Activated naive CD4-positive, alpha-beta T cell treated with anti-CD3 and anti-CD28 coated beads for 36 hours (primary cell): ENCODE data around the gene ACSL4. TPM values are rescaled to one million over a fixed set of nuclear protein-coding genes. Genes with fewer than 3 reads are reported as not detected.
"Not testable (repeated sequence)": the region's sequence is repeated elsewhere in the genome, so short reads cannot be mapped to it uniquely, and the experiment has no call there.

Experiments
- CTCF ChIA-PET: fragments of 350-600 bp; sonication (Branson Sonifier 250); formaldehyde crosslinking; loops from one replicate; lab custom pipeline; 2021; ENCODE audit warnings: antibody characterized with exemption; lab: Charles Lee
- DNase-seq: peaks from one replicate; pipeline ENCODE4 v3.0.0-alpha.2; 2020
- H3K27ac Mint-ChIP-seq: one replicate; pipeline ENCODE4 v1.8.0; 2021; ENCODE audit warnings: mild to moderate bottlenecking, mixed read lengths
- H3K27me3 Mint-ChIP-seq: one replicate; pipeline ENCODE4 v1.8.0; 2021; ENCODE audit warnings: low read depth, mixed read lengths
- H3K36me3 Mint-ChIP-seq: one replicate; pipeline ENCODE4 v1.8.0; 2021; ENCODE audit warnings: low read depth, mixed read lengths
- H3K4me1 Mint-ChIP-seq: one replicate; pipeline ENCODE4 v1.8.0; 2021; ENCODE audit warnings: low read depth, mixed read lengths
- H3K4me3 Mint-ChIP-seq: one replicate; pipeline ENCODE4 v1.8.0; 2021; ENCODE audit warnings: mild to moderate bottlenecking, moderate library complexity, mixed read lengths
- H3K9me3 Mint-ChIP-seq: one replicate; pipeline ENCODE4 v1.8.0; 2021; ENCODE audit warnings: mixed read lengths
- intact Hi-C: fragments of 100-400 bp; cut with micrococcal nuclease; formaldehyde crosslinking; loops from one replicate; pipeline ENCODE4 v1.15.1; 2023
- total RNA-seq, 2 experiments: library from RNA; stranded (reverse); gene quantifications; one replicate each; pipeline ENCODE4 v1.2.3, GENCODE V29; 2021

The ACSL4 gene
- total RNA-seq, 2 experiments from 2014 or later, result 58.5 to 58.8 TPM

DNA sequence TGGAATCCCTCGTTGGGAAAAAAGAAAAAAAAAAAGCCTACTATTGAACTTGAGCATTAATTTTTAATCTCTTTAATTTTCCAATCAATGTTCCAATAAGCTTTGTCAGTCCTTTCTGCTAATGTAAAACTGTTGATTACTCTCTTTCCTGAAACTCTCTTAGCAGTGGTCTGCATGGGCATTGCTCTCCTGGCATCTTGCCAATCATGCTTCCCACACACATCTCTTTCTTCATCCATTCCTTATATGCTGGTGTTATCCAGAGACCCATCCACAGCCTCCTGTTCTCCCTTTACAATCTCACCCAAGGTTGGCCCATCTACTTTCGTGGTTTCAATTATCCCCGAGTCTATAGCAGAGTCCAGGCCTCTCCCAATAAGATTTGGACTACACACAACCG, 76.3 kb downstream of the ACSL4 start:
- Mint-ChIP-seq H3K9me3 (no peaks in the 10 kb centered on the region), H3K4me1 (no peaks in the 10 kb centered on the region), H3K4me3 (no peak overlapping the region), H3K36me3 (peaks cover 52% of the 10 kb centered on the region), H3K27me3 (no peaks in the 10 kb centered on the region), H3K27ac (no peak overlapping the region)
- intact Hi-C loops, result no loop called here
- CTCF ChIA-PET, result interaction anchor here (0.7 kb wide), 1 partner anchor 205 kb away, joined by 7 read pairs; no protein-coding TSS in a partner anchor
- no peak for DNase-seq

DNA sequence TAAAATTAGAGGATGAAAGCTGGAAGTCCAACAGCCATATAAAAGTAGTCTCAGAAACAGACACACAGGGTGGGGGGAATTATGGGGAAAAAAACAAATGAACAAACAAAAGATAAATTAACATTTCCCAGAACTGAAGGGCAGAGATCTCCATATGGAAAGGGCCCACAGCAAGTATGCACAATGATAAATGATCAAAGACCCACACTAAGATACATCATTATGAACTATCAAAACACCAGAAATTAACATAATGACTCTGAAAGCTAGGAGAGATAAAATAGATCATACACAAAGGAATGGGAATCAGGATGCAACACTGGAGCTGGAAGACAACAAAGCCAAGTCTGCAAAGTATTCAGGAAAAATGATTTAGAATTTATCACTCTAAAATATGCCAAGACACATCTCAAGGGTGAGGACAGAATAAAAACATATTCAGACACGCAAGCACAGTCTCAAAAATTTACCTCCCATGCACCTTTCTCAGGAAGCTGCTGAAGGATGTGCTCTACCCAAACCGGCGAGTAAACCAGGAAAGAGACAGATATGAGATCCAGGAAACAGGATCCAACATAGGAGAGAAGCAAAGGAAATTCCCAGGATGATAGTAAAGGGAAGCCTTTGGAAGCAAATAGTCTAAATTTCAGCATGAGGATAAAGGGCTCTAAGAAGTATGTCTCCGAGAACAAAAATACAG, 77.4 kb downstream of the ACSL4 start:
- intact Hi-C loops, result no loop called here
- H3K4me1 Mint-ChIP-seq, result no peaks in the 10 kb centered on the region
- CTCF ChIA-PET, result no interaction called here
- H3K27ac Mint-ChIP-seq, result no peak overlapping the region
- no peak for DNase-seq
- peaks cover 47% of the 10 kb centered on the region for H3K36me3 Mint-ChIP-seq
- H3K4me3 Mint-ChIP-seq, result no peak overlapping the region
- no peaks in the 10 kb centered on the region for H3K9me3 Mint-ChIP-seq
- no peaks in the 10 kb centered on the region for H3K27me3 Mint-ChIP-seq

GRCh38 chrX:109654516-109655109, 78.4 kb downstream of the ACSL4 start:
- no peaks in the 10 kb centered on the region for H3K27me3 Mint-ChIP-seq
- H3K36me3 Mint-ChIP-seq, result peaks cover 37% of the 10 kb centered on the region
- H3K4me1 Mint-ChIP-seq, result no peaks in the 10 kb centered on the region
- intact Hi-C loops, result no loop called here
- no peaks in the 10 kb centered on the region for H3K9me3 Mint-ChIP-seq
- no peak overlapping the region for H3K27ac Mint-ChIP-seq
- DNase-seq, result no peak
- CTCF ChIA-PET, result no interaction called here
- no peak overlapping the region for H3K4me3 Mint-ChIP-seq

GRCh38 chrX:109644671-109645070, 88.4 kb downstream of the ACSL4 start:
- DNase-seq, CTCF ChIA-PET, H3K9me3 Mint-ChIP-seq, H3K4me3 Mint-ChIP-seq, H3K27me3 Mint-ChIP-seq, H3K4me1 Mint-ChIP-seq, H3K36me3 Mint-ChIP-seq, intact Hi-C loops, H3K27ac Mint-ChIP-seq: not testable (repeated sequence)

GRCh38 chrX:109643687-109644086, 89.4 kb downstream of the ACSL4 start:
- no peak overlapping the region for H3K27ac Mint-ChIP-seq
- no peaks in the 10 kb centered on the region for H3K27me3 Mint-ChIP-seq
- intact Hi-C loops, result no loop called here
- no peak for DNase-seq
- H3K9me3 Mint-ChIP-seq, result no peaks in the 10 kb centered on the region
- peaks cover 7% of the 10 kb centered on the region for H3K4me1 Mint-ChIP-seq
- H3K36me3 Mint-ChIP-seq, result peaks cover 13% of the 10 kb centered on the region
- CTCF ChIA-PET, result no interaction called here
- H3K4me3 Mint-ChIP-seq, result no peak overlapping the region

DNA sequence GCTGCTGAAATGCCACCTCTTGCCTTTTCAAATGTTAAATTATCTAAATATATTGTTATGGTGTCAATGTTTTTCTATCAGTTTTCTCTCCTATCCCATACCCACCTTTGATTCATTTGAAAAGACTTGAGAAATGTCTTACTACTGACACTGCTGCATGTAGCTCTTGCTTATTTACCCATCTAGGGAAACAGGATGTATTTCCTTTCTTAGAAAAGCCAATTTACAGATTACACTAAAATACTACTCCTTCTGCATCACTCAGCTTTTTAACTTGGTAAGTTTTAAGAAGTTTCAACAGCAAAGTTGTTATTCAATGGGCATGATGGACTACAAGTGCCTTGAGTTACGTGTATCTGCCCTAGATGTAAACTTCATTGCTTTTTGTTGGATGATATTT, 94.9 kb downstream of the ACSL4 start:
- intact Hi-C loops, result loop anchor here (5.0 kb wide), 1 partner anchor 249 kb away; no protein-coding TSS in a partner anchor
- CTCF ChIA-PET, result no interaction called here
- DNase-seq, result no peak
- H3K27ac Mint-ChIP-seq, result no peak overlapping the region
- no peaks in the 10 kb centered on the region for H3K9me3 Mint-ChIP-seq
- H3K4me1 Mint-ChIP-seq, result no peaks in the 10 kb centered on the region
- no peak overlapping the region for H3K4me3 Mint-ChIP-seq
- H3K36me3 Mint-ChIP-seq, result peaks cover 6% of the 10 kb centered on the region
- H3K27me3 Mint-ChIP-seq, result no peaks in the 10 kb centered on the region

- DNase-seq, H3K4me3 Mint-ChIP-seq, H3K27me3 Mint-ChIP-seq, H3K36me3 Mint-ChIP-seq, CTCF ChIA-PET, H3K27ac Mint-ChIP-seq, H3K4me1 Mint-ChIP-seq, H3K9me3 Mint-ChIP-seq: not testable (repeated sequence)
- intact Hi-C loops, result loop anchor here (5.0 kb wide), 1 partner anchor 250 kb away; no protein-coding TSS in a partner anchor
Observed at GRCh38 chrX:109637477-109637876, 95.6 kb downstream of the ACSL4 start.

DNA sequence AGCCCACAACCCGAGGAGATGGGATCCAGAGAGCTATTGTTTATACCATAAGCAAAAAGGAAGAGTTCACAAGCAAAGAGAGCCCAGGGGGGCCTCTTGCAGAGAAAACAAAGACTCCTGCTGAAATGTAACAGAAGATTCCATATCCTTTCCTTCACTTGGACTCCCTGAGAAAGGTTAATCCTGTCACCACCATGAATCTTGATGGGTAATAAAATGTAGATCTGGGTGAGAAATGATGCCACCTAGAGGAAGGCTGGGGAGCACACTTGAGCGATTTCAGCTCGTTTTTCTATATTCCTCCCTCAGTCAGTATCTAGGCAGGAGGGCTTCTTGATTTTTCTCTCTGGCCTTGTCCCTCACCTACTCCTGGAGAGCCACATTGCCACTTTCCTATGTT, 97.9 kb downstream of the ACSL4 start:
- intact Hi-C loops, result loop anchor here (5.0 kb wide), 1 partner anchor 252 kb away; no protein-coding TSS in a partner anchor
- no peaks in the 10 kb centered on the region for H3K4me1 Mint-ChIP-seq
- CTCF ChIA-PET, result interaction anchor here (0.8 to 3.3 kb wide), 7 partner anchors 98 to 255 kb away, joined by 3 to 23 read pairs (median 4); partner anchors contain the start of gene NXT2
- no peak overlapping the region for H3K27ac Mint-ChIP-seq
- H3K4me3 Mint-ChIP-seq, result no peak overlapping the region
- H3K27me3 Mint-ChIP-seq, result no peaks in the 10 kb centered on the region
- no peaks in the 10 kb centered on the region for H3K9me3 Mint-ChIP-seq
- H3K36me3 Mint-ChIP-seq, result peaks cover 6% of the 10 kb centered on the region
- no peak for DNase-seq

GRCh38 chrX:109632906-109633504, 100.1 kb downstream of the ACSL4 start:
- Mint-ChIP-seq H3K9me3 (no peaks in the 10 kb centered on the region), H3K27me3 (no peaks in the 10 kb centered on the region), H3K4me1 (no peaks in the 10 kb centered on the region), H3K36me3 (peaks cover 3% of the 10 kb centered on the region), H3K4me3 (no peak overlapping the region), H3K27ac (no peak overlapping the region)
- CTCF ChIA-PET, result interaction anchor here (1.6 to 3.3 kb wide), 2 partner anchors 30 to 148 kb away, joined by 4 to 23 read pairs; no protein-coding TSS in a partner anchor
- intact Hi-C loops, result loop anchor here (1.0 kb wide), 1 partner anchor 148 kb away; no protein-coding TSS in a partner anchor
- no peak for DNase-seq

GRCh38 chrX:109629310-109629709, 103.7 kb downstream of the ACSL4 start:
- no peak for DNase-seq
- Mint-ChIP-seq H3K27me3 (peaks cover 4% of the 10 kb centered on the region), H3K4me3 (no peak overlapping the region), H3K9me3 (no peaks in the 10 kb centered on the region), H3K27ac (no peak overlapping the region), H3K4me1 (no peaks in the 10 kb centered on the region), H3K36me3 (peaks cover 6% of the 10 kb centered on the region)
- intact Hi-C loops, result no loop called here
- CTCF ChIA-PET, result interaction anchor here (1.7 kb wide), 1 partner anchor 144 kb away, joined by 4 read pairs; no protein-coding TSS in a partner anchor

DNA sequence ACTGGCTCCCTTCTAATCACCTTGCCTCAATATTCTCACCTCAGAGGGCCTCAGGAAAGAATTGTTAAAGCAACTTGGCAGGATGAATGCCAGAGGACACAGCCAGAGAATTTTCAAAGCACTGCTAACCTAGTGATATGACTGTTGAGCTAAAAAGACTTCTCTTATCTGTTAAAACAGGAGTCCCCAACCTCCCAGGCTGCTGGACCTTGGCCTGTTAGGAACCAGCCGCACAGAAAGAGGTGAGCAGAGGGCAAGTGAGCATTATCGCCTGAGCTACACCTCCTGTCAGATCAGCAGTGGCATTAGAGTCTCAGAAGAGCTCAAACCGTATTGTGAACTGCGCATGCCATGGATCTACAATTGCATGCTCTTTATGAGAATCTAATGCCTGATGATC, 106.4 kb downstream of the ACSL4 start:
- H3K4me1 Mint-ChIP-seq, result no peaks in the 10 kb centered on the region
- DNase-seq, result no peak
- CTCF ChIA-PET, result no interaction called here
- H3K36me3 Mint-ChIP-seq, result peaks cover 6% of the 10 kb centered on the region
- intact Hi-C loops, result no loop called here
- H3K27ac Mint-ChIP-seq, result no peak overlapping the region
- H3K27me3 Mint-ChIP-seq, result peaks cover 7% of the 10 kb centered on the region
- H3K4me3 Mint-ChIP-seq, result no peak overlapping the region
- H3K9me3 Mint-ChIP-seq, result no peaks in the 10 kb centered on the region
